K562 (cell line): ENCODE data around the gene OR10H3.

Experiments used
- FOXA1 ChIP-seq: fragments of 450-650 bp; IDR thresholded peaks from 2 replicates; pipeline ENCODE4 v1.6.1; 2016; ENCODE audit warnings: mild to moderate bottlenecking, borderline replicate concordance
- MXD1 ChIP-seq: fragments of 250-450 bp; sonication (Bioruptor Pico); IDR thresholded peaks from 2 replicates; pipeline ENCODE4 v1.8.0; 2021; ENCODE audit warnings: borderline replicate concordance, mild to moderate bottlenecking, moderate library complexity; ENCODE audit not compliant: poor library complexity, severe bottlenecking
- NFE2L1 ChIP-seq: fragments of 450-650 bp; IDR thresholded peaks from 2 replicates; pipeline ENCODE4 v1.6.1; 2016; ENCODE audit warnings: missing genetic modification characterization, low read depth, mild to moderate bottlenecking, missing compliant biosample characterization, moderate library complexity, borderline replicate concordance
- SIN3A ChIP-seq, 2 experiments: fragments of 150-350 bp in 1 of 2; IDR thresholded peaks; 2 replicates each; pipeline ENCODE4 v1.6.1; 2011 to 2016; ENCODE audit warnings: borderline replicate concordance in 2 of 2, low read depth in 2 of 2, low read length in 2 of 2, mild to moderate bottlenecking in 2 of 2, moderate library complexity in 2 of 2; ENCODE audit not compliant: control insufficient read depth in 1 of 2
- SMAD3 ChIP-seq: fragments of 450-650 bp; formaldehyde crosslinking; conservative IDR thresholded peaks from 2 replicates; pipeline ENCODE4 v1.4.0; 2020; ENCODE audit warnings: mild to moderate bottlenecking
- TCF3 ChIP-seq: sonication (generic); formaldehyde crosslinking; IDR thresholded peaks from 2 replicates; pipeline ENCODE4 v1.4.0; 2020; ENCODE audit warnings: mild to moderate bottlenecking, missing genetic modification reagents
- ZNF121 ChIP-seq: sonication (generic); formaldehyde crosslinking; conservative IDR thresholded peaks from 2 replicates; pipeline ENCODE4 v1.8.0; 2022; ENCODE audit warnings: missing genetic modification reagents
- ZNF165 ChIP-seq: fragments of 250-450 bp; sonication (Bioruptor Pico); IDR thresholded peaks from 2 replicates; pipeline ENCODE4 v1.4.0; 2020; ENCODE audit warnings: borderline replicate concordance

DNA sequence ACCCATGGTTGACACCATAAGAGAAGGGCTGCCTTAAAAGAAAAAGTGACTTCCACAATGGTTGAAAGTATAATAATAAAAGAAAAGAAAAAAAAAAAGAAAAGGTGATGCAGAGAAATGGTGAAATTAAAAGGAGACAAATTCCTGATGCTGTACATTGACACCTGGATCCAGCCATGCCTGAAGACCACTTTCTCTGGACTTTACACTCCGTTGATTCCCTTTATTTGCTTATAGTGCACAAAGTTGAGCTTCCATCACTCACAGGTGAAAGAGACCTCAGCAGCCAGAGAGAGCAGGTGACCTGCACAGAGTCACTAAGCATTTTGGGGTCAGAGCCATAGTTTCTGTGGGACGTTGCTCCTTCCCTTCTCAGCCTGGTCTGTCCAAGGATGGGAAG, 37.5 kb downstream of the OR10H3 start:
- TF ChIP-seq FOXA1 (no peak), NFE2L1 (tag) (no peak), SMAD3 (no peak), TCF3 (no peak), ZNF165 (CRISPR knock-in tag) (no peak), MXD1 (no peak), ZNF121 (no peak), SIN3A (IDR thresholded peaks at IDR 0.05; ENCODE audit: borderline replicate concordance in 2 of 2, control insufficient read depth in 1 of 2, low read depth in 2 of 2, low read length in 2 of 2) (no peak)
